ENCODE measurements around the gene TCEAL9.

DNA sequence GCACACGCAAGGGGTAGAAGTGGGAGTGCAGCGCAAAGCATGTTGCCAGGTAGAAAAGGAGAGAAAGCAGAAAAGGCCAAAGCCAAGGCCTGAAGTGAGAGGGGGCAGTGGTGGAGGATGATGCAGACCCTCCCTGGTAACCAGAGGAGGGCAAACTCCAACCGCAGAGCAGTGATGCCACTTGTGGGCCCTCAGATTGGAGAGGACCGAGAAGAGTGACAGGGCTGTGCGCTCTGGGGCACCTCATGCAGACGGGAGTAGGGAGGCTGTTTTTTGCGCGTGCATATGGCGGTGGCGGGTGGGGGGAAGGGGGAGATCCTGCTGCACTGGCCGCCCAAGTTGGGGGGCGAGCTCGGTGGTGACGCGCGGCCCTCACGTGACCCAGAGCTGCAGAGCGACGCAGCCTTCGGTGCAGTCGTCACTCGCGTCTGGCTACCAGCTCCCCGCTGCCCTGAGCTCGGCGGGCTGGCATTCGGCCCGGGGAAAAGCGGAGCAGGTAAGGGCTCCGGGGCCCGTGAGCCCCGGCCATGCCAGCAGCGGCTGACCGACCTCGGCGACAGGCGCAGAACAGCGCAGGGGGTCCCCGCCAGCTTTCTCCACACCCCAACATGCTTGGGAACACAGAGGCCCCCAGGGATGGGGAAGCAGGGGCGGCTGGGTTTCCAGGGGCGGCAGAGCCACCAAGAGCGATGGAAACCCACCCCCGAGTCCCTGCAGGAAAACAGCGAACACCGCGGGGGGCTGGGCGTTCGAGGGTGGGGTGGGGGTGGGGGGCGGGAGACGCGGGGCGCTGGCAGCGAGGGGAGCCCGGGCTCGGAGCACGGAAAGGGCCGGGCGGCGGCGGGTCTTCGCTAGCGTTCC lies 20.0 kb downstream of the TCEAL9 start, which contains the start of gene BEX3:
- TF ChIP-seq, protein P1, sequence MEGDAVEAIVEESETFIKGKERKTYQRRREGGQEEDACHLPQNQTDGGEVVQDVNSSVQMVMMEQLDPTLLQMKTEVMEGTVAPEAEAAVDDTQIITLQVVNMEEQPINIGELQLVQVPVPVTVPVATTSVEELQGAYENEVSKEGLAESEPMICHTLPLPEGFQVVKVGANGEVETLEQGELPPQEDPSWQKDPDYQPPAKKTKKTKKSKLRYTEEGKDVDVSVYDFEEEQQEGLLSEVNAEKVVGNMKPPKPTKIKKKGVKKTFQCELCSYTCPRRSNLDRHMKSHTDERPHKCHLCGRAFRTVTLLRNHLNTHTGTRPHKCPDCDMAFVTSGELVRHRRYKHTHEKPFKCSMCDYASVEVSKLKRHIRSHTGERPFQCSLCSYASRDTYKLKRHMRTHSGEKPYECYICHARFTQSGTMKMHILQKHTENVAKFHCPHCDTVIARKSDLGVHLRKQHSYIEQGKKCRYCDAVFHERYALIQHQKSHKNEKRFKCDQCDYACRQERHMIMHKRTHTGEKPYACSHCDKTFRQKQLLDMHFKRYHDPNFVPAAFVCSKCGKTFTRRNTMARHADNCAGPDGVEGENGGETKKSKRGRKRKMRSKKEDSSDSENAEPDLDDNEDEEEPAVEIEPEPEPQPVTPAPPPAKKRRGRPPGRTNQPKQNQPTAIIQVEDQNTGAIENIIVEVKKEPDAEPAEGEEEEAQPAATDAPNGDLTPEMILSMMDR (IDR thresholded peaks at IDR 0.05), result no peak
- peak; percentile 58 for TF ChIP-seq POLR2A (IDR thresholded peaks at IDR 0.05)

All from right lobe of liver (tissue), 4 donors.